Measurements from ENCODE around the gene POU6F1.

The POU6F1 gene

DNA sequence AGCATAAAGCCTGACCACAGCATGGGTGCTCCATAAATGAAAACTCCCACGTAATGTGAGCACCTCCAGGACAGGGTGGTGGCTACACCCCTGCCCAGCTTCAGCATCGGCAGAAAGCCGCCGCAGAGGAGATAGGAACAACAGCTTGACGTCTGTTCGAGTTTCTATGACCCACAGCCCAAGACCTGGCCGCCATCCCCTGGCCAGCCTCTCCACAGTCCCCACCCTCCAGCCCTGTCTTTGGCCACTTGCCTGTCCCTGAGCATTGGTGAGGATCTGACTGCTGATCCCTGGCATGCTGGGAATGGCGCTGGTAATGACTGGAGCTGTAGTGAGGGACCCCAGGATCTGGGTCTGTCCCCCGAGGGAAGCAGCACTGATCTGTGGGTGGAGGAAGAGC lies 21.3 kb downstream of the POU6F1 start:
- DNase-seq (ENCODE audit: low spot score) = no peak

DNA sequence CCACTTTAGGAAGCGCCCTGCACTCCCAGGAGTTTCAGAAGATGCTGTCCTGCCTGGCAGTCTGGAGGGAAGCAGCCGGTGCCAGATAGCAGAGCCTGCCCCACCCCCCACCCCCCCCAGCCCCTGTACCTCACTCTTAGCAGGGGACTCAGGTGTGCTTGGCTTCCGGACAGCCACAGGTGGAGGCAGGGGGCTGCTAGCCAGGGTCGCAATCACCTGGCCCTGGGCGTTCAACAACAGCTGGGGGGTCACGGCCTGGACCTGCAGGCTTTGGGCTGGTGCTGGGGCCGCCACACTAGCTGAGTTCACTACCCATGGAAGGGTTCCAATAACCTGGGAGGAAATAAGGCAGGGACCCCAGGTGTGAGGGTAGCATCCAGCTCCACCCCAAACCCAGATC lies 22.0 kb downstream of the POU6F1 start:
- DNase-seq (ENCODE audit: low spot score) = no peak

DNA sequence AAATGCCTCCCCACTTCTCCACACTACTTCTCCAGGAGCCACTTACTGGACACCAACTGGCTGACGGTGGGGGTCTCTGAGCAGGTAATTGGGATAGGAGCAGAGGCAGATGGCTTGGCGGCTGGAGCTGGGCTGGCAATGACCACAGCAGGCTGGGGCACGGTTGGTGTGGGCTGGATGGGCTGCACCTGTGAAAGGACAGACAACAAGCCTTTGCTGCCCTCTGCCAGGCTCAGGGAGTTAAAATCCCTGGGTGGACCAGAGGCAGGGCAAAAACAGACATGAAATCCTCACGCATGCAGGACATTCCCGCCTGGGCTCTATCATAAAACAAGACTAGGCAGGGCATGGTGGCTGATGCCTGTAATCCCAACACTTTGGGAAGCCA lies 25.6 kb downstream of the POU6F1 start:
- DNase-seq (ENCODE audit: low spot score) = no peak

DNA sequence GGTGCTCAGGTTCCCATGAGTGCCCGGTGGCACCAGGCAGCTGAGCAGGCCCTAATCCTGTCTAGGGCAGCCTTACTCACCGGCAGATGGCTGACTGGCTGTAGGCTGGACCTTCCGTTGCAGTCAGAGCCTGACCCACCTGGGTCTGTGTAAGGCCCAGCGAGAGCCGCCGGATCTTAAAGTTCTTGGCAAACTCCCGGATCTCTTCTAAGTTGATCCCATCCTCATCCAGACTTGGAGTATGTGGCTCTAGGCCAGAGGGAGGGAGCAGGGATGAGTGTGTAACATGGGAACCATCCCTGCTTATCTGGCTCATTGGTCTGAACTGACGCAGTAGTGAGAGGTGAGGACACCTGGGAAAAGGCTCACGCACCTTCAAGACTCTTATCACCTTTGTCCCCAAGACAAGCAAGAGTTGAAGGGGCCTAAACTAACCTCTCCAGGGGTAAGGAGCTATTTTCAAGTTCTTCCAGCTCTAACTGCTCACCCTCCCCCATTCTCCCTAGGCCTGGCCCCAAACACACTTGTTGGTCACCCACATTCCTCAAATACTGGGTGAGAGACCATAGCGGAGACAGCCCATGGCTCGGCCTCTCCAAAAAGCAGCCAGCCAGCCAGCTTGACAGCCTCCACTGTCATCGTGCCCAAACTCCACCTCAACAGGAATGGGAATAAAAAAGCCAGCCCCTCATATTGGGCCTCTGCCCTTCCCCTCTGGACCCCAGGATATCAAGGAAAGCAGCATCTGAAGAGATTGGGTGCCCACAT lies 26.2 kb downstream of the POU6F1 start:
- DNase-seq (ENCODE audit: low spot score) = no peak

DNA sequence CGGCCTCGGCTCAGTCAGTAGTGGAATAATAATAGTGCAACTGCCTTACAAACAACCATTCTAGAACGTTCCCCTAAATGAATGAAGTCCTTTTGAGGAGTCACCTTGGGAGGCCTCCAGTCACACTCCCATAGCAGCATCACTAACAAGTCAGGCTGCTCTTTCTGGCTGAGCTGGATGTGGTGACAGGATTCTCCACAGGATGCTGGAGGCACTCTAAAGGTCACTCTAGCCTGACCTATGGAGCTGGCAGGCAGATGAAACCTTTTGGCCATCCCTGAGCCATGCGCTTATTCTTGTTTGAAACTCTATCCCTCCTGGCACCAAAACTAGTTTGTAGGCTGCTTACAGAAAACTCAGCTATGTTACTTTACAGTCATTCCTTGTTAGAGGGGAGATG lies 27.0 kb downstream of the POU6F1 start:
- no peak for DNase-seq (ENCODE audit: low spot score)

GRCh38 chr12:51189790-51190355 lies 28.0 kb downstream of the POU6F1 start:
- DNase-seq (ENCODE audit: low spot score) = no peak

DNA sequence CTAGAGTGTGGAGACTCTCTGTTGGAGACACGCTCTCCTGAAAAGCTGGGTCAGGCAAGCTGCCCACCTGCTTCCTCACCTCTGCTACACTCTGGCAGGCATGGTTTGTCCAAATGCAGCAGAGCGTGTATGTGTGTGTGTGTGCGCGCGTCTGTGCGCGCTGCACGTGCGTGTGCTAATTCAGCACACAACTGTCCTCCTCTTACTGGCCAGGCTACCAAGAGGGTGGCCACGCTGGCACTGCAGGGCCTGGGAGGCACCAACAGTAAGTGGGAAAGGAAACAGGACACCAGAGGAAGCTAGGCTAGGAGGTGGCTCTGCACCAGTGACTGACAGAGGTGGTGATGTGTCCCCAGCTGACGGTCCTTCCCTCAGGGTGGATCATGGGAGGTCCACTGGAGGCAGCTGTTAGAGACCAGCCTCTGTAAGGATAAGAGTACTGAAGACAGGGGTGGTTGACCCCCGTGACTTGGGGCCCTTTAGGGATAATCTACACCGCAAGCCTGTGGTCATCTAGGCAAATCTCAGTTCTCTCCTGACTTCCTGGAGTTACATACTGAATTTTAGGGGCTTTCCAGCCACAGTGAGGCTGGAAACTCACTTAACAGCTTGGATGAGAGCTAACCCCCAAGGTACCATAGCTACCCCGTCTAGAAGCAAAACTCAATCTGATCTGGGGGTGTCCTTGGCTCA lies 29.4 kb downstream of the POU6F1 start:
- DNase-seq (ENCODE audit: low spot score) = no peak

GRCh38 chr12:51187370-51187987 lies 30.4 kb downstream of the POU6F1 start:
- no peak for DNase-seq (ENCODE audit: low spot score)

GRCh38 chr12:51186465-51187085 lies 31.3 kb downstream of the POU6F1 start:
- DNase-seq (ENCODE audit: low spot score) = no peak

- no peak for DNase-seq (ENCODE audit: low spot score)
These were observed 32.6 kb downstream of the POU6F1 start for GRCh38 chr12:51185171-51185717.

DNA sequence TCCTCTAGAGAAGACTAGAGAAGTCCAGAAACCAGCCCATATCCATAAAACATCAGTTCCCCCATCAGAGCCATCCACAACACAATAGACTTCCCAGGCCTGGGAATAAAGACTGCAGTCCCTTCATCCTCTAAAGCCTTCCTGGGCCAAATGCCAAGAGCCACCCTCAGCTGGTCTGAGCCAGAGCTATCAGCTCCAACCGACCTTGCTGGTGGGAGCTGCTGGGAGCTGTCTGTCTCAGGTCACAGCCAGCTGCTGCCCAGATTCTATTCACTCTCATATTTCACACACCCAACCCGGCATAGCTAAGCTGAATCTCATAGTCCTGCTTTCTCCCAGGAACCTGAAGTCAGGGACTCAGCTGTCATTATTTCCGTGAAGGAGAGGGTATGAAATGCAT lies 34.0 kb downstream of the POU6F1 start:
- DNase-seq (ENCODE audit: low spot score) = peak; percentile 34

- DNase-seq (ENCODE audit: low spot score) = no peak
These were observed 34.5 kb downstream of the POU6F1 start for GRCh38 chr12:51183349-51183748.

DNA sequence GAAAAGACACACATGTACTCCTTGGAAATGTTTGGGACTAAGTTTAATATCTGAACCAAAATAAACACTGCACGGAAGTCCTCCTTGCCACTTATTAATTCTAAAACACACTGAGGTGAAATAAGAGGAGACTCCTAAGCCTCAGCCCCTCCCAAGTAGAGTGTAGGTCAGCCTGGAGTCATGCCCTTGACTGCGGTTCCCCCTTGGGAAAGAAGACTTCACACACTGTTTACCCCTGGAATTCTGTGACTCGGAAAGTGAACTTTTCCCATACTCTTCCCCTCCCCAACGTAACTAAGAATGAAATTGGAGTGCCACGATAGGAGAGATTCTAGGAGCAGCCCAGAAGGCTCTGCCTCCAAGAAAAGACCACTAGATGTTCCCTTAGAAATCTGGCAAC lies 36.3 kb downstream of the POU6F1 start:
- DNase-seq (ENCODE audit: low spot score) = no peak

DNA sequence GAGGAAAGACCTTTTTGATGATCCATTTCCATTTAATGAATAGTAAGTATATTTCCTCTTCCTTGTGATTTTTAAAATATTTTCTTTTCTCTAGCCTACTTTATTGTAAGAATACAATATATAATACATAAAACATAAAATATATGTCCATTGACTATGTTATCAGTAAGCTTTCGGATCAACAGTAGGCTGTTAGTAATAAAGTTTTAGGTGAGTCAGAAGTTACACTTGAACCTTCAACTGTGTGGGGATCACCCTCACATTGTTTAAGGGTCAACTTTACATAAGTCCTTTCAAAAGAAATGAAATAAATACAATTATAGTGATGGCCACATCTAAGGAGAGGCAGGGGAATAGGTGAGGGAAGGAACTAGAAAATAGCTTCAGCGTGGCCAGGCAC lies 40.0 kb downstream of the POU6F1 start:
- no peak for DNase-seq (ENCODE audit: low spot score)

- no peak for DNase-seq (ENCODE audit: low spot score)
These were observed 43.4 kb downstream of the POU6F1 start for GRCh38 chr12:51174501-51174900.

DNA sequence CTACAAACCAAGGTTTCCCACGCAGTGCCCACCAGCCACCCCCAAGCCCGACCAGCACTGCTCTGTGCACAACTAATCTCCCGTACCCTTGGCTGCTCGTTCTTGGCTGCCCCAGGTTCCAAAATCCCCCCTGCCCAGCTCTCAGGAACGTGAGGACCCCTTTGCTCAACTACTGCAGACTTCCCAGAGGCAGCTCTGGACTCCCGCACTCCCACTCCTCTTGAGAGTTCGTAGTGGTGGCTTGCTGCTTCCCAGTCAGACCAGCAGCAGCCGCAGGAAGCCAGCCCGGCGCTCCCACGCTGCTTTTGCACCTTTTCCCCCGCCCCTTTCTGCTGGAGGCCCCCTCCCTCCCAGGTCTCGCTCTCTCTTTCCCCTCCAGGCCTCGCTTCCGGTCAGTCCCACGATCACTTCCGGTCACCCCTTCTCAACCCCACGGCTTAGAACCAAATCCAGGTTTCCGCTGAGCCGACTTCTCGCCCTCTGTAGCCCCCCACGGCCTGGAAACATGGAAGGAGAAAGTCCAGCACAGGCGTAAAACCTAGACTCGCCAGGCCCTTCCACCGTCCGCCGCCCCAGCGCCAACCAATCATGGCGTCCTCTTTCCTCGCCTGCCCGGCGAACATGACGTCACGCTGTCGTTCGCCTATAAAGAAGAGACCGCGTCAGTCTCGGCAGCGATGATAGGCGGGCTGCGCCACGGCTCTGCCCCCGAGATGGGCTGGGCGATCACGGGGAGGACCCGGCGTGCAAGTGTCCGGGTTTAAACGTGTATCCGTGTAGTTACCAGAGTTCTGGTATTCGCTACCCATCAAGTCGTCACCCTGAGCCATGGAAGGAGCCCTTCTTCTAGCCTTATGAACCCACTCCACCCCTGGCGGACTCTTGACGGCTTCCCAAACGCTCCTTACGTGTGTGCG lies 45.1 kb downstream of the POU6F1 start, which contains the start of gene TFCP2:
TFCP2 (minus strand) TSS at position 621 of the 917 bp plus-strand sequence. CDS start 713 bp downstream, outside the sequence.
- DNase-seq (ENCODE audit: low spot score) = peak; percentile 96

GRCh38 chr12:51171884-51172514 lies 45.9 kb downstream of the POU6F1 start:
- peak; percentile 7 for DNase-seq (ENCODE audit: low spot score)

DNA sequence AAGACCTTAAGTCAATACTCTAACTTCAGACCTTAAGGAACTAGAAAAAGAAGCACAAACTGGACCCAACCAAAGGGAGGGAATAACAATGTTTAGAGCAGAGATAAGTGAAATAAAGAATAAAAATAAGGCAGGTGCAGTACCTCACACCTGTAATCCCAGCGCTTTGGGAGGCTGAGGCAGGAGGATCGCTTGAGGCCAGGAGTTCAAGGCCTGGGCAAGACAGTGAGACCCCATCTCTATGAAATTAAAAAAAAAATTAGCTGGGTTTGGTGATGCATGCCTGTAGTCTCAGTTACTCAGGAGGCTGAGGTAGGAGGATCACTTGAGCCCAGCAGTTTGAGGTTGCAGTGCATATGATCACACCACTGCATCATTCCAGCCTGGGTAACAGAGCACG lies 54.1 kb downstream of the POU6F1 start:
- no peak for DNase-seq (ENCODE audit: low spot score)

GRCh38 chr12:51162217-51162616 lies 55.6 kb downstream of the POU6F1 start:
- no peak for DNase-seq (ENCODE audit: low spot score)

- DNase-seq (ENCODE audit: low spot score) = no peak
These were observed 56.9 kb downstream of the POU6F1 start for GRCh38 chr12:51160814-51161459.
